IPS-18c (cell line): Measurements from ENCODE around the gene PDLIM4.

Source experiments
- H3K4me3 ChIP-seq: 2 replicates; pipeline ENCODE4 v1.7.0; 2013; ENCODE audit warnings: low read depth, mild to moderate bottlenecking, low read length, moderate library complexity; ENCODE audit not compliant: insufficient read depth
- H3K9me3 ChIP-seq: one replicate; pipeline ENCODE4 v1.6.1; 2013; ENCODE audit warnings: mild to moderate bottlenecking, low read length, moderate library complexity; ENCODE audit not compliant: control insufficient read depth, insufficient read depth

PDLIM4 gene

GRCh38 chr5:132308701-132309100 is 51.2 kb downstream of the PDLIM4 start:
- Histone ChIP-seq H3K4me3 (no peak overlapping the region), H3K9me3 (no peaks in the 10 kb centered on the region)

DNA sequence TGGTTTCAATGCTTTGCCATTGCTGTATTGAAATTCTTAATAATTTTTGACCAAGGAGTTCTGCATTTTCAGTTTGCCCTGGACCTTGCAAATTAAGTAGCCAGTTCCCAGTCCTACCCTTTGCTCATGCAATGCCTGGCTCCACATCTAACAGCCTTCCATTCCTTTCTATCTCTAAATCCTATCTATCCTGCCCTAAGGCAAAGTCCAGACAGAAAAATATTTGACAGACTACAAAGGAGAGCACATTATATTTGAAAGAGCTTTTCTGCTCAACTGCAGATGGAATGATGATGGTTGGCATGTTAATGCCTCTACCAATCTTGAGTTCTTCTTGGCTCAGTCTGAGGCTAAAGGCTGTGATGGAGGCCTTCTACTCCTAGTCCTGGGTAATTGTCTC is 52.2 kb downstream of the PDLIM4 start:
- no peak overlapping the region for H3K4me3 ChIP-seq

GRCh38 chr5:132310141-132310834 is 52.8 kb downstream of the PDLIM4 start:
- no peaks in the 10 kb centered on the region for H3K9me3 ChIP-seq
- H3K4me3 ChIP-seq = no peak overlapping the region

More for the DNA sequence above, 52.2 kb downstream of the PDLIM4 start:
- H3K9me3 ChIP-seq = no peaks in the 10 kb centered on the region

GRCh38 chr5:132313366-132313765 is 55.9 kb downstream of the PDLIM4 start:
- Histone ChIP-seq H3K4me3 (no peak overlapping the region), H3K9me3 (peaks cover 2% of the 10 kb centered on the region)

DNA sequence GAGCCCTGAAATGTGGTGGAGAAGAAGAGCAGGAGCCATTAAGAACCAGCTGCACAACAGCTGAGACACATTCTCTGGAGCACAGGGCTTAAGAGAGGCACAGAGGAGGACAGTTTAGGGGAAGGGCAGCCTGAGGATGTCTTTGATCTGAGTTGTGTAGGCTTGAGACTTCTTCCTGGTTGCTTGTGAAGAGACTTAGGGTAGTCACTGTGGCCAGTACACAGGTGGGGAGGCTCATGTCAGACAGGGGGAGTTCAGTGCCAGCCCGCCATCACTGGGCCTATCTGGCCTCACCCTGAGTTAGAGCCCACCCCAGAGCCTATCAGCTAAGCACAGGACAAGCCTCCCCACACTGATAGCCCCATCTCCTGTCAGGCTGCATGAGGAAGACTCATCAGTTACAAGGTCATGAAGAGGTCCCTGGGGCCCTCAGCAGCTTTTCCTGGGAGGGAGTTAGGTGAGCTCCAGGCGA is 56.5 kb downstream of the PDLIM4 start:
- no peak overlapping the region for H3K4me3 ChIP-seq
- peaks cover 2% of the 10 kb centered on the region for H3K9me3 ChIP-seq

- peaks cover 2% of the 10 kb centered on the region for H3K9me3 ChIP-seq
Measured at GRCh38 chr5:132315529-132316067, 58.1 kb downstream of the PDLIM4 start.

GRCh38 chr5:132319975-132320374 is 62.5 kb downstream of the PDLIM4 start:
- H3K4me3 ChIP-seq = no peak overlapping the region
- H3K9me3 ChIP-seq = peaks cover 5% of the 10 kb centered on the region

More at GRCh38 chr5:132315529-132316067, 58.1 kb downstream of the PDLIM4 start:
- no peak overlapping the region for H3K4me3 ChIP-seq

DNA sequence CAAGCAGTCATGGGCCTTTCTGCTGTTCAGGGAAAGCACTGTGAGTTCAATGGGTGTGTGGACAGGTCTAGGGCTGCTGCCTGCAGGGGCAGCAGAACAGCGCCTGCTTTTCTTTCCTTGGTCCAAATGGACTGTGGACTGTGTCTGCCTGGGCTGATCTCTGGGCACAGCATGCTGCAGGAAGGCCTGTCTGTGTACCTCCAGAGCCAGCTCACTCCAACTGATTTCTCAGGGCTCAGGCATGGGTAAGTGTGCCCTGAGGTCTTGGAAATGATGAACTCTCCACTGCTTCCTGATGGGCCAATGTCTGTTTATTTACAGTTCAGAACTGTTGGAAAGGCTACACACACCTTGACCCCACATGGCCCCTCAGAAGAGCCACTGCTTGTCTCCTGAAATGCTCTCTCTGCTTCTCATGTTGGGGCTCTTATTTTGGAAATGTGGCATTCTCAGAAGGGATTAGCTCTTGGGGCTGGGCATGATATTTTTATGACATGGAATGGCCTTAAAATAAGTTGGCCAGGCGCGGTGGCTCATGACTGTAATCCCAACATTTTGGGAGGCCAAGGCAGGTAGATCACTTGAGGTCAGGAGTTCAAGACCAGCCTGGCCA is 63.7 kb downstream of the PDLIM4 start:
- peaks cover 5% of the 10 kb centered on the region for H3K9me3 ChIP-seq
- H3K4me3 ChIP-seq = no peak overlapping the region

DNA sequence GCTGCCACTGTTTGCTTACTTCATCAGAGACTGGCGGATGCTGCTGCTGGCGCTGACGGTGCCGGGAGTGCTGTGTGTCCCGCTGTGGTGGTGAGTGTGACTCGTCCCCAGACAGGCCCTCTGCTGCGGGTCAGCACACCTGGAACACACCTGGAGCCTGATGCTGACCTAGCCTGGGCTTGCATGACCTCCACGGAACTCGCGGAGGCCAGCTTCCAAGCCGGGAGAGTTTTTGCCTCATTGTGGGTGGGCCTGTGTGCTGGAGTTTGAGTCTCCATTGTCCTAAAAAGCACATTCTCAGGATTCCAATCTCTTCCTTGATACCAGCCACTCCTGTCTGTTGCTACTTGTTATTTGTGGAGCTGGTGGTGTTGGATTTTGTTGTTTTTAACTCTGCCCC is 64.8 kb downstream of the PDLIM4 start:
- Histone ChIP-seq H3K4me3 (no peak overlapping the region), H3K9me3 (peaks cover 5% of the 10 kb centered on the region)
